Keratinocyte (primary cell): ENCODE data around the gene DENND5B.

Experiments used
- EZH2 ChIP-seq: IDR thresholded peaks from one replicate; pipeline ENCODE4 v1.6.1; 2012; ENCODE audit warnings: inconsistent platforms, mild to moderate bottlenecking, low read length, moderate library complexity
- TF ChIP-seq, protein P1 (sequence below), 3 experiments: IDR thresholded peaks in 1 of 3; conservative IDR thresholded peaks in 1 of 3; optimal IDR thresholded peaks in 1 of 3; 2 replicates in 2 of 3; 3 replicates in 1 of 3; pipeline versions ENCODE3 to v1.5.1; 2011; ENCODE audit warnings: low read length in 3 of 3, mild to moderate bottlenecking in 3 of 3, moderate library complexity in 2 of 3, control low read depth in 1 of 3, inconsistent platforms in 1 of 3; ENCODE audit not compliant: insufficient read depth in 2 of 3; ENCODE audit errors: extremely low read depth in 1 of 3

DNA sequence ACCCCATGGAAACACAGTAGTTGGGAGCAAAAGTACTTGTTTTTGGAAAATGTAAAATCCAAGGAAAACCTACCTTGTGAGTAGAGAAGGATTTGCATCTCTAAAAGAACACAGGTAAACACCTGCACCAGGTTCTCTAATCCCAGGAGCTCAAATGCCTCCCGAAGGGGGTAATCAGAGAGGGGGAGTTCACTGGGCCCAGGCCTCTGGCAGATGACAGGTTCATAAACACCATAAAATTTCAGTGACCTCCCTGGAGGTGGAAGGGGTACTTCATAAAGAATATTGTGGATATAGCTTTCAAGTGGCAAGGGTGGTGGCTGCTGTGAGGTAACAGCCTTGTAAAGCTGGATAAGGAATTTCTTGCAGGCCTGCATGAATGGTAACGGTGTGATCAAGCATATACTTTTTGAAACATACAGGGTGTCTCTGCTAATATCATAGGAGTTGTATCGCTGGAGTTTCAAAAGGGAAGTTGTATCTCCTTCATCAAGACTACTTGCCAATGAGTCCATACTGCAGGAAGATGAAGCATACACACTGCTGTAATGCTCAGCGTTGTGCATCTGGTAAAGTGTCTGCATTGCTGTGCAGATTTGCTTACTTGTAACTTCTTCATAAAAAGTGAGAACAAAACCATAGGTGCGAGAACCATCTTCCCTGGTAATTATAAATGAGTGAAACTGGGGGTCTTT lies 111.3 kb downstream of the DENND5B start:
- TF ChIP-seq, protein P1, sequence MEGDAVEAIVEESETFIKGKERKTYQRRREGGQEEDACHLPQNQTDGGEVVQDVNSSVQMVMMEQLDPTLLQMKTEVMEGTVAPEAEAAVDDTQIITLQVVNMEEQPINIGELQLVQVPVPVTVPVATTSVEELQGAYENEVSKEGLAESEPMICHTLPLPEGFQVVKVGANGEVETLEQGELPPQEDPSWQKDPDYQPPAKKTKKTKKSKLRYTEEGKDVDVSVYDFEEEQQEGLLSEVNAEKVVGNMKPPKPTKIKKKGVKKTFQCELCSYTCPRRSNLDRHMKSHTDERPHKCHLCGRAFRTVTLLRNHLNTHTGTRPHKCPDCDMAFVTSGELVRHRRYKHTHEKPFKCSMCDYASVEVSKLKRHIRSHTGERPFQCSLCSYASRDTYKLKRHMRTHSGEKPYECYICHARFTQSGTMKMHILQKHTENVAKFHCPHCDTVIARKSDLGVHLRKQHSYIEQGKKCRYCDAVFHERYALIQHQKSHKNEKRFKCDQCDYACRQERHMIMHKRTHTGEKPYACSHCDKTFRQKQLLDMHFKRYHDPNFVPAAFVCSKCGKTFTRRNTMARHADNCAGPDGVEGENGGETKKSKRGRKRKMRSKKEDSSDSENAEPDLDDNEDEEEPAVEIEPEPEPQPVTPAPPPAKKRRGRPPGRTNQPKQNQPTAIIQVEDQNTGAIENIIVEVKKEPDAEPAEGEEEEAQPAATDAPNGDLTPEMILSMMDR (optimal IDR thresholded peaks at IDR 0.05 in 1 of 3, IDR thresholded peaks at IDR 0.05 in 1 of 3, conservative IDR thresholded peaks at IDR 0.05 in 1 of 3; ENCODE audit: extremely low read depth in 1 of 3, insufficient read depth in 2 of 3, low read length in 3 of 3), result no peak
- no peak for TF ChIP-seq EZH2
